CD4-positive, alpha-beta T cell treated with Interleukin-10 for 1 hour (primary cell): ENCODE data around the gene TGIF2.

Source experiments
- DNase-seq: peaks from one replicate; pipeline ENCODE4 v3.0.0-alpha.2; 2020

Gene TGIF2

DNA sequence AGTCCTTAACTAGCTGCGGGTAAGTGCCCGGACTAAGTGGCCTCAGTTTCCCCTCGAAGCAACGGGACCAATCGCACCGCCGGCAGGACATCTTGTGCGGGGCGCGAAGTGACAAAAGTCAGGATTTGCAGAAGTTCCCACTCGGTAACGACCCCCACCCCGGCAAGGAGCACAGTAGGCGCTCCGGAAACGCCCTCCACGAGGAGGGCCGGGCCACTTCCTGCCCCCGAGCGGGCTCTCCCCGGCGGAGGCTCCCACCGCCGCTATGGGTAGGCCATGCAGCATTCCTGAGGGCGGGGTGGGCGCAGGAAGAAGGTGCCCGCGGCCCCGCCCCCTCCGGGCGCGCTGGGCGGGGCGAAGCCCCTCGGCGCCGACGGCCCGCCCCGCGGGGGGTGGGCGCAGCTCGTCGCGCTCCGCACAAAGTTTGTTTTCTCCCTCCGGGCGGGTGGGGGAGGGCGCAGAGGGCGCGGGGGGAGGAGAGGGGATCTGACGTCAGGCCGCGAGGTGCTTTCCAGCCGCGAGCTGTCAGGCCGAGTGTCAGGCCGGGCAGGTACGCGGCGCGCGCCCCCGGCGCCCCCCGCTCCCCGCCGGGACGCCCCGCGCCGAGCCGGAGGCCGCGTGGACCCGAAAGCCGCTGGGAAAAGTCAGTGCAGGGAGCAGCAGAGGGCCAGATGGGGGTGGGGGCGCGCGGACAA, at the start of gene TGIF2:
Gene TGIF2, plus strand, starts transcription at position 495 of the 695 bp plus-strand sequence. CDS start 5,178 bp downstream, outside the sequence.
- DNase-seq: peak; percentile 95

- DNase-seq: no peak
Observed at GRCh38 chr20:36525620-36526365, 47.6 kb upstream of the TGIF2 start.

GRCh38 chr20:36526521-36527011, 46.8 kb upstream of the TGIF2 start:
- no peak for DNase-seq

- no peak for DNase-seq
Observed at GRCh38 chr20:36527331-36528125, 45.9 kb upstream of the TGIF2 start.

GRCh38 chr20:36528176-36528874, 45.1 kb upstream of the TGIF2 start:
- no peak for DNase-seq

DNA sequence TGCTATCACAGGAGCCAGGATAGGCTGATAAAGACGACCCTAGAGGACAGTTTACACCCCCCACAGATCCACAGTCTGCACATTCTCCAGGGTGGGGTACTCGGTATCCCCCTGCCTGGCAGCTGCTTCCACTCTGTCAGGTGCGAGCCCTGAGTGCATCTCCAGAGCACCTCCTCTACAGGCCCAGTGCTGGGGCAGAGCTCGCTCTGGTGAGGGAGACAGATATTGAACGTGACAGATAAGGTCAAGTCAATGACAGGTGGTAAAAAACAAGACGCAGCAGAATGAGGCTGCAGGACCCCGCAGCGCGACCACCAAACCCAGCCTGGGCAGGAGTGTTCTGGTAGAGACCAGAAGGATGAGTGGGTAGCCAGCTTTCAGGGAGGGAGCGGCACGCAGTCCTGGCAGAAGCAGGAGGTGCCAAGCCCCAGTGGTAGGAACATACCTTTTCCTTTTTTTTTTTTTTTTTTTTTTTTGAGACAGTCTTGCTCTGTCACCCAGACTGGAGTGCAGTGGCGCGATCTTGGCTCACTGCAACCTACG, 44.5 kb upstream of the TGIF2 start:
- no peak for DNase-seq

DNA sequence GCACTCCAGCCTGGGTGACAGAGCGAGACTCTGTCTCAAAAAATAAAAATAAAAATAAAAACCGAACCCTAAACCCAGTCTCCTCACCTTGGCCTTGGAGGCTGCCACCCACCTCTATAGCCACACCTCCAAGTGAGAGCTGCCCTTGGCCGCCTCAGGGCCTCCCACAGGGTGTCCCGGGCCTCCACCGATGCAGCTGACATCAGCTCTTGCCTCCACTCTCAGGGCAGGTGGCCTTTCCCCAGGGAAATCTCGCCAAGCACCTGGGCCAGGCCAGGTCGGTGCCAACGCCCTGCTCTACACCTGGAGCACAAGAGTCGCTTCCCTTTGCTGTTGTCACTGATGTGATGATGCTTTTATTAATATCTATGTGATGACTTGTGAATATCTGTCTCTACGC, 41.0 kb upstream of the TGIF2 start:
- DNase-seq: no peak

GRCh38 chr20:36532822-36533221, 40.6 kb upstream of the TGIF2 start:
- no peak for DNase-seq

DNA sequence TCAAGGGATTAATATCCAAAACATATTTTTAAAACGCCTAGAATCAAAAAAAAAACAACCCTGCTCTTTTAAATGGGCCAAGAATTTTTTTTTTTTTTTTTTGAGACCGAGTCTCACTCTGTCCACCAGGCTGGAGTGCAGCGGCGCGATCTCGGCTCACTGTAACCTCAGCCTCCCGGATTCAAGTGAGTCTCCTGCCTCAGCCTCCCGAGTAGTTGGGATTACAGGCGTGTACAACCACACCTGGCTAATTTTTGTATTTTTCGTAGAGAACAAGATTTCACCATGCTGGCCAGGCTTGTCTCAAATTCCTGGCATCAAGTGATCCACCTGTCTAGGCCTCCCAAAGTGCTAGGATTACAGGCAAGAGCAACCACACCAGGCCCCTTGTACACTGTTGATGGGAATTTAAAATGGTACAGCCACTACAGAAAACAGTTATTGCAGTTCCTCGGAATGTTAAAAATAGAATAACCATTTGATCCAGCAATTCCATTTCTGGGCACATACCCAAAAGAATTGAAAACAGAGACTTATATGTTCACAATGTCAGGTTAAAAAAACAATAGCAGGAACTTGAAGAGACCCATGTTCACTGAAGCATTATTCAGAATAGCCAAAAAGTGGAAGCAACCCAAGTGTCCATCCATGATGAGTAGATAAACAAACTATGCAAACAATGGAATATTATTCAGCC, 35.2 kb upstream of the TGIF2 start:
- DNase-seq: no peak

DNA sequence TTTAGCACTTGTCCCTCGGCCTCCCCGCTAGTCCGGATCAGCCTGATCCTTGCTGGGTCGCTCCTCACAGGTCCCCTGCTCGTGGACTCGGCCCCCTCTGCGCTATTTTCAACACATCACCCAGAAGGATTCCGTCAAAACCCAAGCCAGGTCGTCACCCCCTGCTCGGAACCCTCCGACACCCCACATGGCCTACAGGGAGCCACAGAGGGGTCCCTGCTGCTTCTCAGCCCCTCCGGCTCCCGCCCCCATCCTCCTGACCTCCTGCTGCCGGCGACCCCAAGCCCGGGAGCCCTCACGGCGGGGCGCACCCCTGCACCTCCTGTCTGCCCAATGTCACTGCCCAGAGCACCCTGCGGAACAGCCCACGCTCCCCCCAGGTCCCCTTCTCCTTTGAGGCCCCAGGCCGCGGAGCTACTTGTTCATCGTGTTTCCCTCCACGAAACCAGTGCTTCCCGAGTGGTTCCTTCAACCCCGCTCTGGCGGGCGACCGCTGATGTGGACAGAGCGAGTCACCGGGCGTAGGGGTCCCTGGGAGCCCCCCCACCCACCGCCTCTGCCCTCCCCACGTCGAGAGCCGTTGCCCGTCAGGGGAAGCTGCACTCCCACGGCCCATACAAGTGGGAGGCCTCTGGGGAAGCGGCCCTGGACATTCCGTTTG, 32.7 kb upstream of the TGIF2 start:
- no peak for DNase-seq

DNA sequence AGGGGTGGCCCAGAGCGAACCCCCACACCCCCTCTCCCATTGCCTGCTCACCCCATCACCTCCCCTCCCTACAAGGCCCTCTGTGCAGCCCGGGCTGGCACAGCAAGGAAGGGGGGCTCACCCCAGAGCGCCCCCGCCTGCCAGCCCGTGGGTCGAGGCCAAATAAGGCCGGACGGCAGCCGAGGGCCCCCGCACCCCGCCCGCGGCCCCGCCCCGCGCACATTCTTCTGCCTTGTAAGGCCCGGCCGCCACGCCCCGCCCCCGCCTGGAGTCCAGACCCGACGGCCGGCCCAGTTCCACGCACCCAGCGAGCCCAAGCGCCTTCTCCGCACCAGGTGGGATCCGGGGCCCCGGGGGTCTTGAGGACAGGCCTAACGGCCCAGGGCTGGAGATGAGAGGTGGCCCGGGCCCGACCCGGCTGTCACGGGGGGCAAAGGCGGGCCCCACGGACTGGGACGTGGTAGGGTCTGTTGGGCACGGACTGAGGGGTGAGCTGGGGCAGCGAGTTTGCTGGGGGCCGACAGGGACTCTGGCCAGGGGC, 32.1 kb upstream of the TGIF2 start, which contains the start of gene MYL9:
Gene MYL9, plus strand, starts transcription at position 293 of the 541 bp plus-strand sequence. CDS start 3,366 bp downstream, outside the sequence.
- DNase-seq: no peak

GRCh38 chr20:36541768-36542488, 31.5 kb upstream of the TGIF2 start:
- no peak for DNase-seq

- no peak for DNase-seq
Observed at GRCh38 chr20:36542516-36543183, 30.7 kb upstream of the TGIF2 start.

GRCh38 chr20:36543184-36544133, 29.9 kb upstream of the TGIF2 start:
- no peak for DNase-seq

DNA sequence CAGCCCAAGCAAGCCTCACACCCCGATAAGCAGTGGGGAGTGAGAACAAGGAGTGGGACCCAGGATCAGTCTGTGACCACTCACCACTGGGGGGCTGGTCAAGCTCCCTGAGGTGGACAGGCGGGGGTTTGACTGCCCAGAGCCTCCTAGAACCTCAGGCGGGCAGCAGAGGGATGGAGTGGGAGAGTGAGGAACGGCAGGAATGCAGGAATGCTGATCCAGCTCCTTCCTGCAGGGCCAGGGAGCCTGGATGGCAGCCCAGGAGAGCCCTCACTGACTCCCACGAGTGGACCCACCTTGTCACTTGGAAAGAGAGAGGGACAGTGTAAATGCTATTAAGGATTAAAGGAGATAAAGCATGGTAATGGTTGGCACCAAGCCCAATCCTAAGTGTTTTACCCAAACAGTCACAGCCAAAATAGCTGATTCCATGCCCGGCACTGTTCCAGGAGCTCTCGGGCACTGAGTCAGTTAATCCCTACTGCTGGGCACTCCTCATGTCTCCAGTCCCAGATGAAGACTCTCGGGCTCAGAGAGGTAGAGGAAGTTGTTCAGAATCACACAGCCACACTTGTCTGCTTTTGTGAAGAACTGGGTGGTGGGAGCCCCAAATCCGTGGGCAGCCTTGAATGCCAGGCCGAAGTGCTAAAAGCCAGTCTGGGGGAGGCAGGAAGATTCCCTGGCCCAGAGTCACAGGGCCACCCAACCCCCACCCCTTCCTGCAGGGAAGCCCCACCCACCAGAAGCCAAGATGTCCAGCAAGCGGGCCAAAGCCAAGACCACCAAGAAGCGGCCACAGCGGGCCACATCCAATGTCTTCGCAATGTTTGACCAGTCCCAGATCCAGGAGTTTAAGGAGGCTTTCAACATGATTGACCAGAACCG, 29.0 kb upstream of the TGIF2 start:
- DNase-seq: no peak

DNA sequence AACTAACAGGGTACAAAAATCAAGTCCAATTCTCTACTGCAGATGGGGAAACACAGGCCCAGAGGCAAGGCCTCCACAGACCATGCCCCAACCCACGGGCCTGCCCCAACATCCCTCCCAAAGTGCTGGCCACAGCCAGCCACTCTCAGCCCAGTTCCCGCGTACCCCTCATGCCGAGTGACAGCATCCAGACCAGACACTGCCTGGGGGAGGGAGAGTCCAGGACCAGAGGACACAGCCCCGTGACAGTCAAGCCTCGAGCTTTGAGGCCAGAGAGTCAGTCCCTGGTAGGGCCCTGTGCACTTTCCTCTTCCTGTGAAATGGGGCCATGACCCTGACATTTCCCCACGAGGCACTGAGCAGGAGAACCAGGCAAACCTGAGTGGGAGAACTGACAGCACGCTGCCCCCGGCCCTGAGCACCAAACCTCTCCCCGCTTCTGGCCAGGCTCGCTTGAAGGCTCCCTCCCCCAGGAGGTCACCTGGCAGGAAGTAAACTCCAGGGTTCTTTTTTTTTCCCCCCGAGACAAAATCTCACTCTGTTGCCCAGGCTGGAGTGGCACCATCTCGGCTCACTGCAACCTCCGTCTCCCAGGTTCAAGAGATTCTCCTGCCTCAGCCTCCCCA, 27.2 kb upstream of the TGIF2 start:
- no peak for DNase-seq
